Activated CD4-positive, CD25-positive, alpha-beta regulatory T cell treated with anti-CD3 and anti-CD28 coated beads, Interleukin-2, amount 50 U/mL, for 24 hours (primary cell): ENCODE data around the gene PHF21B.
"Not testable (repeated sequence)": the region's sequence is repeated elsewhere in the genome, so short reads cannot be mapped to it uniquely, and the experiment has no call there.

ENCODE experiments used
- ATAC-seq, 2 donors: fragments of 150-1000 bp; cut with Tn5 transposase; one replicate each; pipeline ENCODE4 v1.10.0; 2021; ENCODE audit warnings: mild to moderate bottlenecking in 1 of 2, moderate library complexity in 1 of 2

PHF21B gene

GRCh38 chr22:44931077-44931540, 78.7 kb downstream of the PHF21B start:
- ATAC-seq: no peak

GRCh38 chr22:44930711-44931035, 79.1 kb downstream of the PHF21B start:
- ATAC-seq: no peak

DNA sequence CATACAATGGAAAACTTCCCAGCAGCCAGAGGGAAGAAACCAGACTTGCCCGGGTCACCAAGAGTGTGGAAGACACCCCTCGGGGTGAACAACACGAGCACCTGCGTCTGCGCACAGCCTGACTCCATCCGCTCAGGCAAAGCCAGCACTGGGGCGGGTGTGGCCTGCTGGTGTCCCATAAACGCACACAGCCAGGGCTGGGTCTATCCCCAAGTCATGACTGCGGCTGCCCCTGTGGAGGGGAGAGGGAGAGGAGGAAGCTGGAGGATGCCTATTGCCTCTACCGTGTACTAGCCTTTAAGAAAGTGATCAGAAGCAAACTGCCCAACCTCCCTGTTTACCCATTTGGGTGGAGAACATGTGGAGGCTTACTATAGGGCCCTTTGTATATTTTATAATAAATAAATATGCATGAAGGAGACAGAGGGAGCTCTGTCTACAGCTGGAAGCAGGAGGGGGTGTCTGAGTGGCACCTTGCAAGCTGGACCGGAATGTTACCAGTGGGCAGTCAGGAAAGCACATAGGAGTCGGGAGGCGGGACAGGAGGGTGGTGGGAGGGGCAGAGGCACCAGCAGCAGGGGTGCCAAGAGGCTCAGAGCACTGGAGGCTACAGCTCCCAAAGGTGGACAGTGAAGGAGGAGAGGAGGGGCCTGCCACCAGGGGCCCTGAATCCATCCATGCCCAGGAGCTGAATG, 79.6 kb downstream of the PHF21B start:
- ATAC-seq: no peak

DNA sequence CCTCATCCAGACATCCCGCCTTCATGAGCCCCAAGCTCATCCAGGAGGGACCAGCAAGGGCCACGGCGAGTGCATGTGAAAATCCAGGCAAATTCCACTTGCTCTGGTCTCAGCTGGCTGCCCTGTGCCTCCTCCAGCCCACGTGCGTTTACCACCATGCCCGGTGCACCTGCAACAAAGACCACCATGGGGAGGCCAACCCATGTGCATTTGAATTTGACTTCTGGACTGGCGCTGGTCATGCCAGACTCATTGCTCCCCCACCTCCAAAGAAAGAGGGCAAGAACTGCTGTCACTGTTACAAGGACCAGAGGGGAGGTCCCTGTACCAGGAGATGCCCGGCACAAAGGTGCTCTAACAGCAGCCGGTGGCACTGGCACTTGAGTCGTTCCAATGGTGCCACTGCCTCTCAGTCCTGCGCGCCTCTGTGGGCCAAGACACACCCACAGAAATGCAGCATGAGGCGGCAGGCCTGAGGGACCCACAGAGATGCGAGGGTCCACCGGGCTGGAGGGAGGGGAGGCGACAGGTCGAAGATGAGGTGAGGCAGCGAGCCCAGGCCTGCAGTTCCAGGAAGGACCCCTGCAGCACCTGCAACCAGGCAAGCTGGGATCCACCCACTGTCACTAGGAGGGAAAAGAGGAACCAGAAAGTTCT, 80.3 kb downstream of the PHF21B start:
- no peak for ATAC-seq

DNA sequence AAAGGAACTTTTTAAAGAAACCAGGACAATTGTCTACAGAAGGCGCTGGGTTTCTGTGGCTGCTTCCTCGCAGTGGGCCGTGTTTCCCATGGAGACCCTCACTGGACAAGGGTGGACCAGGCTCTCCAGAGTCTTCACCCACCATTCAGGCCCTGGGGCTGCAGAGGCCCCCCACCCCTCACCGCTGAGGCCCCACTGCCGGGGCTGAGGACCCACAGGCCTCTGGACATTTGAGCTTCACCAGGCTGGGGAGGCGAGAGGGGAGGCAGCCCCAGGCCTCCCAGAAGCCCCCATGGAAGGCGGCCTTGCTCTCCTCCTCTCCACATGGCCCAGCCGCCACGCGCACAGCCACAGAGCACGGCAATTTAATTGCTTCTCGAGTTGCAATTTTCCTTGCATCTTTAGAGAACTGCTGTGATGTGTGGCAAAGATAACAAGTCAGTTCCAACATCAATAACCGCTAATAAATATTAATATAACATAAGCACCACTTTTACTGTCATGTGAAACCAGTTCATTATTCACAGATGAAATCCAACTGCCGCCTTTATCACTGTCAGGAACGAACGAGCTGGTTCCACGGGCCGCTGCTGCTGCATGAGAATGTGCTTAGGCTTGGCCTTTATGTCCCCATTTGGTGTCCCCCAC, 81.0 kb downstream of the PHF21B start:
- ATAC-seq: no peak

GRCh38 chr22:44928136-44928463, 81.7 kb downstream of the PHF21B start:
- no peak for ATAC-seq

GRCh38 chr22:44927463-44928135, 82.2 kb downstream of the PHF21B start:
- ATAC-seq: no peak

- no peak for ATAC-seq
These were observed 83.1 kb downstream of the PHF21B start for GRCh38 chr22:44926491-44927415.

DNA sequence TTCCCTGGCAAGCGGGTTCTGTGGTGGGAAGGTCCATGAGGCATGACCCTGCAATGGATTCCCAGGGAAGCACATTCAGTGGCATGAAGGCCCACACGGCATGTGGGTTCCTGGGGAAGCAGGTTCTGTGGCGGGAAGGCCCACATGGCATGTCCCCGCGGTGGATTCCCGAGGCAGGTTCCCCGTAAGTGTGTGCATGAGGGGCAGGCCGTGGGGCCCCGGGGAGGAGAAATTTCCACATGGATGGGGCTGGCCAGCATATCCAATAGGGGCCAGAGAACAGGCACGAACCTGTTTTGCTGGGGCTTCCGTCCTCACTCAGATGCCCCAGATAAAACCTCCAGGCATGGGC, 83.7 kb downstream of the PHF21B start:
- ATAC-seq: no peak

GRCh38 chr22:44925465-44926123, 84.2 kb downstream of the PHF21B start:
- ATAC-seq: no peak

GRCh38 chr22:44924710-44925109, 85.1 kb downstream of the PHF21B start:
- no peak for ATAC-seq

GRCh38 chr22:44924098-44924497, 85.7 kb downstream of the PHF21B start:
- no peak for ATAC-seq

DNA sequence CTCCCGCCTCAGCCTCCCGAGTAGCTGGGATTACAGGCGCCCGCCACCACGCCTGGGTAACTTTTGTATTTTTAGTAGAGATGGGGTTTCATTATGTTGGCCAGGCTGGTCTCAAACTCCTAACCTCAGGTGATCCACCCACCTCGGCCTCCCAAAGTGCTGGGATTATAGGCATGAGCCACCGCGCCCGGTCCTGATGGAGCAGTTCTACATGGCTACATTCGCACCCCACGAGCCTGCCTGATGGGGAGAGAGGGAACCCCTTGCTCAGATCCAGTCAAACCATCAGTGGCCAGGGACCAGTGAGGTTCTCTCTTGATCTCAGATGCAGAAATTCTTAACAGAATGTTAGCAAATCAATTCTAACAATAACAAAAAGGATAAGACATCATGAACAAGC, 88.0 kb downstream of the PHF21B start:
- not testable (repeated sequence) for ATAC-seq

DNA sequence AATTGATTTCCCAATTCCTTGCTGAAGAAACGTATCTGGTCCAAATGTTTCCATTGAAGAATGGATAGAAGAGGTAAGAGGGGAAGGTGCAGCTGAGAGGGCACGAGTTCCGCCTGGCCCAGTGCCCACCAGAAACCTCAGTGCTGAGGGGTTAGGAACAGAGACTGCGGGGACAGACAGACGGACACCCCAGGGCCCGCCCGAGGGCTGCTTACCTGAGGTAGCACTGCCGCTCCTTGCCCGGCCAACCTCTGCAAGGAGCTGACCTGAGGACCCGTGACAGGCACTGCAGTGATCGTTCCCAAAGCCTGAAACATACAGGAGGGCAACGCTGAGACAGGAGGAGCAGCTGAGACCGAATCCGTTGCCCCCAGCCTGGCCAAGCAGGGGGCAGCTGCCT, 89.6 kb downstream of the PHF21B start:
- ATAC-seq: no peak

GRCh38 chr22:44919691-44920090, 90.1 kb downstream of the PHF21B start:
- ATAC-seq: no peak

DNA sequence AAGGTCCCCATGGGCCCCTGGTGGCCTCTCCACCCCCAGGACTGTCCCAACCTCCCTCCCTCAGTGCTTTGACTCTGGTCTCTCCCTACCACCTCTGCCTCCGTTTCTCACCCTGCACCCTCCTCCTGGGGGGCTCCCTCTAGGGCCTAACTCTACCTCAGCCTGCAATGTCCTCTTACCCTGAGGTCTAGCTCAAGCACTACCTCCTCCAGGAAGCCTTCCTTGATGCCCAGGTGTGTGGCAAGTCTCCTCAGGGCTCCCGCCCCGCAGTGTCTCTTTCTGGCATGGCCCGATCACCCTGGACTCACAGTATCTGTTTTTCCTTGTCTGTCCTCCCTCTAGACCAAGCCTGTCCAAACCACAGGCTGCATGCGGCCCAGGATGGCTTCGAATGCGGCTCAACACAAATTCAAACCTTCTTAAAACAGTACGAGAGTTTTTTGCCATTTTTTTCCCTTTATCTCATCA, 90.8 kb downstream of the PHF21B start:
- no peak for ATAC-seq

DNA sequence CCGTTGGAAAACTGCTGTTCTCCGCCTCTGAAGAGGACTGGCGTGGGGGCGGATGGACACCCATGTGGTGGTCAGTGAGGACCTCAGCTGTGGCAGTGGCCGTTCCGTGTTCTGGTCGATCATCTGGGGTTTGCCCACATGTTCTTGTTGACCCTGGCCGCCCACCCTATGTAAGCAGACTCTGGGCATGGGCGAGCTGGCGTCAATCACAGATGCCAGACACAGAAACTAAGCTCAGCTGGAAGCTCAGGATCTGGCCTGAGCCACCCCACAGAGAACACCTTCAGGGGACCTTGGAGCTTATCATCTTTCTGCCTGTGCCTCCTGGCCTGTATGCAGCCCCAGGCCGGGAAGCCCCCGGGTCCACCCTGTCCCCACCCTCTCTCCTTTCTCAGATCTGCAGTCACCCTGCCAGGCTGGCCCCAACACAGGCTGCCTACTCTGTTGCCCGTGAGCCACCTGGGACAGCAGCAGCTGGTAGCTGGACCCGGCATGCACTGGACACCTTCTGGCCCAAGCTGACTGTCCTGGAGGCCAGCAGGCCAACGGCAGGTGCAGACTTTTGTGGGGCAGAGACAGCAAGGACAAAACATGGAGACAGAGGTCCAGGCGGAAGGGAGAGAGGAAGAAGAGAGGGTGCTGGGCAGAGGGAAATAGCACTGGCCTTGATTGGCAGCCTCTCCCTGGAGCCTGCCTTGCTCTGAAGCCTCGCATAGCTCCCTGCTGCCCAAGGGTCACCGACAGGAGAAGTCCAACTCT, 91.5 kb downstream of the PHF21B start:
- ATAC-seq: no peak

- no peak for ATAC-seq
These were observed 92.2 kb downstream of the PHF21B start for GRCh38 chr22:44917372-44918165.

GRCh38 chr22:44916281-44917231, 93.2 kb downstream of the PHF21B start:
- ATAC-seq: no peak
